Natural killer cell (primary cell): ENCODE results near the gene JMJD1C. TPM values are rescaled to one million over a fixed set of nuclear protein-coding genes. Genes with fewer than 3 reads are reported as not detected.

Experiments
- ATAC-seq, 3 donors: fragments of 150-1000 bp in 2 of 3; fragments of 200-7000 bp in 1 of 3; cut with Tn5 transposase; 1 replicate in 1 of 3; 2 replicates in 2 of 3; pipeline ENCODE4 v1.10.0; 2021; ENCODE audit warnings: mild to moderate bottlenecking in 2 of 3, moderate library complexity in 2 of 3
- DNase-seq, 2 donors: peaks; one replicate each; pipeline versions ENCODE4 v3.0.0 to v3.0.0-alpha.2; 2013 to 2021; ENCODE audit warnings: mixed read lengths in 1 of 2
- H3K27ac ChIP-seq: one replicate; pipeline ENCODE4 v1.5.1; 2013; ENCODE audit warnings: mild to moderate bottlenecking, low read length
- H3K27me3 ChIP-seq: one replicate; pipeline ENCODE4 v1.6.1; 2013; ENCODE audit warnings: low read length; ENCODE audit not compliant: control insufficient read depth, insufficient read depth
- H3K36me3 ChIP-seq: one replicate; pipeline ENCODE4 v1.6.1; 2013; ENCODE audit warnings: low read length; ENCODE audit not compliant: control insufficient read depth, insufficient read depth
- H3K4me1 ChIP-seq: one replicate; pipeline ENCODE4 v1.6.1; 2013; ENCODE audit warnings: low read length; ENCODE audit not compliant: control insufficient read depth, insufficient read depth
- H3K4me3 ChIP-seq: one replicate; pipeline ENCODE4 v1.5.1; 2013; ENCODE audit warnings: low read length
- H3K9me3 ChIP-seq: one replicate; pipeline ENCODE4 v1.6.1; 2013; ENCODE audit warnings: low read length; ENCODE audit not compliant: control insufficient read depth, insufficient read depth
- H3K27ac Mint-ChIP-seq, 2 donors: one replicate each; pipeline ENCODE4 v1.8.0; 2022; ENCODE audit warnings: mild to moderate bottlenecking in 2 of 2, mixed read lengths in 2 of 2, moderate library complexity in 1 of 2
- H3K27me3 Mint-ChIP-seq, 2 donors: one replicate each; pipeline ENCODE4 v1.8.0; 2022; ENCODE audit warnings: low read depth in 2 of 2, mixed read lengths in 2 of 2
- H3K36me3 Mint-ChIP-seq: one replicate; pipeline ENCODE4 v1.8.0; 2022; ENCODE audit warnings: mixed read lengths
- H3K4me1 Mint-ChIP-seq, 2 donors: one replicate each; pipeline ENCODE4 v1.8.0; 2022; ENCODE audit warnings: mixed read lengths in 2 of 2
- H3K4me3 Mint-ChIP-seq: one replicate; pipeline ENCODE4 v1.8.0; 2022; ENCODE audit warnings: mild to moderate bottlenecking, moderate library complexity, mixed read lengths
- H3K9me3 Mint-ChIP-seq, 2 donors: one replicate each; pipeline ENCODE4 v1.8.0; 2022; ENCODE audit warnings: mixed read lengths in 2 of 2
- CTCF ChIP-seq: fragments of 200-600 bp; IDR thresholded peaks from one replicate; pipeline ENCODE4 v1.8.0; 2022; ENCODE audit warnings: antibody characterized with exemption
- WGBS: methylation state at CpG from one replicate; pipeline ENCODE4 v1.1.7; 2013; ENCODE audit warnings: missing lambda C conversion rate; ENCODE audit not compliant: insufficient coverage; 5-methylcytosine and 5-hydroxymethylcytosine counted together
- intact Hi-C: fragments of 100-400 bp; cut with micrococcal nuclease; formaldehyde crosslinking; loops from one replicate; pipeline ENCODE4 v1.14.2; 2022
- total RNA-seq, 4 donors: library from RNA; stranded (reverse); fragments of 120-200 nt in 1 of 4; gene quantifications; one replicate each; pipeline versions ENCODE4 v1.2.3 to v1.2.4, GENCODE V29; 2013 to 2022

JMJD1C gene
- total RNA-seq, 3 donors from 2014 or later (not counting 1 experiment from before 2014, with no cell fraction given), result 125 to 208 (median 156) TPM

GRCh38 chr10:63441404-63441803 is 24.4 kb downstream of the JMJD1C start:
- DNase-seq, result no peak
- no peaks in the 10 kb centered on the region for H3K9me3 Mint-ChIP-seq
- H3K27ac ChIP-seq, result no peak overlapping the region
- H3K4me1 Mint-ChIP-seq, result peaks cover 0 to 15% of the 10 kb centered on the region in 2 donors
- H3K27me3 ChIP-seq, result no peaks in the 10 kb centered on the region
- no peaks in the 10 kb centered on the region for H3K9me3 ChIP-seq
- no peaks in the 10 kb centered on the region for H3K4me1 ChIP-seq
- WGBS, result 95% methylated on average over 2 of the region's 3 CpGs
- no peaks in the 10 kb centered on the region for H3K27me3 Mint-ChIP-seq
- no peak for TF ChIP-seq CTCF
- no peaks in the 10 kb centered on the region for H3K36me3 Mint-ChIP-seq
- H3K27ac Mint-ChIP-seq, result no peak overlapping the region
- intact Hi-C loops, result no loop called here
- no peak overlapping the region for H3K4me3 ChIP-seq
- no peaks in the 10 kb centered on the region for H3K36me3 ChIP-seq
- ATAC-seq, result no peak
- H3K4me3 Mint-ChIP-seq, result no peak overlapping the region

GRCh38 chr10:63439607-63440006 is 26.2 kb downstream of the JMJD1C start:
- TF ChIP-seq CTCF, result no peak
- H3K36me3 ChIP-seq, result no peaks in the 10 kb centered on the region
- no peaks in the 10 kb centered on the region for H3K4me1 ChIP-seq
- Mint-ChIP-seq H3K9me3 (no peaks in the 10 kb centered on the region), H3K27ac (no peak overlapping the region), H3K36me3 (no peaks in the 10 kb centered on the region), H3K27me3 (no peaks in the 10 kb centered on the region), H3K4me3 (no peak overlapping the region), H3K4me1 (peaks cover 0 to 15% of the 10 kb centered on the region in 2 donors)
- no peaks in the 10 kb centered on the region for H3K27me3 ChIP-seq
- ATAC-seq (no peak), DNase-seq (no peak)
- H3K9me3 ChIP-seq, result no peaks in the 10 kb centered on the region
- intact Hi-C loops, result no loop called here
- H3K4me3 ChIP-seq, result no peak overlapping the region
- no peak overlapping the region for H3K27ac ChIP-seq
- WGBS, result no CpG with 5 or more reads among the region's 3 CpGs

GRCh38 chr10:63438506-63439498 is 27.0 kb downstream of the JMJD1C start:
- ATAC-seq (no peak), DNase-seq (no peak)
- TF ChIP-seq CTCF, result no peak
- WGBS, result 96% methylated on average over 6 of the region's 8 CpGs
- Histone ChIP-seq H3K27me3 (no peaks in the 10 kb centered on the region), H3K36me3 (no peaks in the 10 kb centered on the region), H3K4me1 (no peaks in the 10 kb centered on the region), H3K27ac (no peak overlapping the region), H3K4me3 (no peak overlapping the region), H3K9me3 (no peaks in the 10 kb centered on the region)
- Mint-ChIP-seq H3K4me1 (peaks cover 0 to 15% of the 10 kb centered on the region in 2 donors), H3K4me3 (no peak overlapping the region), H3K27me3 (no peaks in the 10 kb centered on the region), H3K27ac (no peak overlapping the region), H3K9me3 (no peaks in the 10 kb centered on the region), H3K36me3 (no peaks in the 10 kb centered on the region)
- intact Hi-C loops, result no loop called here
